ENCODE data around the gene TRPC1.

DNA sequence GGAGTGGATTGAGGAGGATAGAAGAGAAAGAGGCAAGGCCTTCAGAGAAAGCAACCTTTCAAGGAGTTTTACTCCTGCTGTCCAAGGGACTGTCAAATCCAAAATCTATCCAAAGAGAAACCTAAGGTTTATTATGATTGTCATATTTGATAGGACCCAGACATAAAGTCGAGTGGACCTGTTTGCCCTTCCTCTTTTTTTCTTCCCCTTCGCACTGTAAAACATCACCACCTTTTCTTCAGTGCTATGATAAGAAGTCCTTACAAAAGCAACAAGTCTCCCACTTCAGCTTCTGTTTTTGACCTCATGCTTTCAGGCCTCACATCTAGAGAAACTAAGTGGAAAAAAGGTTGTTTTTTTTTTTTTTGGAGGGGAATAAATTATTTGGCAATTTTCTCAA lies 73.0 kb downstream of the TRPC1 start:
- TF ChIP-seq CTCF (IDR thresholded peaks at IDR 0.05; ENCODE audit: borderline replicate concordance, extremely low read depth, low read length, poor library complexity, severe bottlenecking) (no peak), EZH2 (IDR thresholded peaks at IDR 0.05; ENCODE audit: borderline replicate concordance, low read depth, low read length, severe bottlenecking) (no peak)

All from DND-41 (cell line).